ENCODE measurements around the gene CDH26. TPM values are rescaled to one million over a fixed set of nuclear protein-coding genes. Genes with fewer than 3 reads are reported as not detected.
A peak's percentile ranks its signal among the peaks of the same experiment; 100 is the strongest.
"Not testable (repeated sequence)": the region's sequence is repeated elsewhere in the genome, so short reads cannot be mapped to it uniquely, and the experiment has no call there.

The CDH26 gene
- total RNA-seq, 1 donor, result 8.1 TPM

DNA sequence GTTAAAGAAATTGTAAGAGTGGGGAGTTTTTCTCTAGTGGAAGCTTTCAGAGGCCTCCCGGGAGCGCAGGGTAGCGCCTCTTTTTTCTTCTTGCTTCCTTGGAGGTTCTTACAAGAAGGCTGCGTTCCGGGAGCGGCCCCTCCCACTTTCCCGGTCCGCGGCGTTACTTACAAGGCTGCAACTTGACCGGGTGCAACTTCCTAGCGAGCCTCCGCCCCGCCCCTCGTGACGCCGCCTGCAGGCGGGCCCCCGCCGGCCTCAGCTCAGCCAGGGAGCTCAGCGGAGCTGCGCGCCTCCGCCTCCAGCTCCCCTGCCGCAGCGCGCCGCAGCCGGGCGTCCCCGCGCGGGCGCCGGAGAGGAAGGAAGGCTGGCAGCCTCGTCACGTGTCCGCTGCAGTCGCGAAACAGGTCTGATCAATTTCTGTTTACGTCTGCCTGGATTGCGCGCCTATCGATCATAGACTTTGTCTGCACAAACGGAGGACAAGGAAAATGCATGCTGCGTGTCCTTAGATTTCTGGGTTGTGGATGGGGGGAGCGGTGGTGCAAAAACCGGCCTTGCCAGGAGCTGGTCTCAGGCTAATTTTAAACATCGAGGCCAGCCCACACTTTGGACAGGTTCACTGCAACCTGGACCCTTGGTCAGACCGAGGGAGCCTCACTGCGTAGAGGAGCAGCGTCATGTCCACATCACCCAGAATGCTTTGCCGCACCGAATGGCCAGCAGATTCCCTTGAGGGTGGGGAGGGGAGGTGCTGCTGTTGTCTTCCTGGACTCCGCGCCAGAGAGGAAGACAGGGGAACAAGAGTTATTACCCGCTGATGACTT is 17.9 kb upstream of the CDH26 start, which contains the start of the genes FAM217B and PPP1R3D:
TSS of gene FAM217B (plus strand) at position 261 of the 827 bp plus-strand sequence. CDS start 3,555 bp downstream, outside the sequence.
TSS of gene PPP1R3D (minus strand) at position 177 of the 827 bp plus-strand sequence. CDS start 374 bp downstream, outside the sequence.
- DNase-seq (ENCODE audit: low read depth in 2 of 3, low spot score in 2 of 3), result peak; percentile 72 to 91 (median 89)

DNA sequence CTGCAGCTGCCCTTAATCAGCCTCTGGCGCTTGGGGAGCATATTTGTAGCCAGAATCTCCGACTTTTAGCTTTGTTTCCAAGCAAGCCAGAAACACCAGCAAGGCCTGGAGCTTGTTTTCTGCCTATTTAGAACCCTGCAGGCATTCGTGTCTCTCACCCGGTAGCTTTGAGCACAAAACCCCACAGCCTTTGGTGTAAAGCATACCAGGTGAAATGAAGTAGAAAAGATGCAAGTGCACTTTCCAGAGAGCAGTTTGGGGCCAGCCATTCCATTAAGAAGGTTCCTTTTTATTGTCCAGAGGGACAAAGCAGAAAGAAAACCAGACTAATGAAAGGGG is 17.3 kb upstream of the CDH26 start:
- no peak for DNase-seq (ENCODE audit: low read depth in 2 of 3, low spot score in 2 of 3)

GRCh38 chr20:59942245-59942644 is 16.0 kb upstream of the CDH26 start:
- no peak for DNase-seq (ENCODE audit: low read depth in 2 of 3, low spot score in 2 of 3)

GRCh38 chr20:59944726-59945125 is 13.5 kb upstream of the CDH26 start:
- DNase-seq (ENCODE audit: low read depth in 2 of 3, low spot score in 2 of 3), result no peak

GRCh38 chr20:59945175-59945574 is 13.0 kb upstream of the CDH26 start:
- DNase-seq (ENCODE audit: low read depth in 2 of 3, low spot score in 2 of 3), result no peak

GRCh38 chr20:59945731-59946130 is 12.5 kb upstream of the CDH26 start:
- no peak for DNase-seq (ENCODE audit: low read depth in 2 of 3, low spot score in 2 of 3)

DNA sequence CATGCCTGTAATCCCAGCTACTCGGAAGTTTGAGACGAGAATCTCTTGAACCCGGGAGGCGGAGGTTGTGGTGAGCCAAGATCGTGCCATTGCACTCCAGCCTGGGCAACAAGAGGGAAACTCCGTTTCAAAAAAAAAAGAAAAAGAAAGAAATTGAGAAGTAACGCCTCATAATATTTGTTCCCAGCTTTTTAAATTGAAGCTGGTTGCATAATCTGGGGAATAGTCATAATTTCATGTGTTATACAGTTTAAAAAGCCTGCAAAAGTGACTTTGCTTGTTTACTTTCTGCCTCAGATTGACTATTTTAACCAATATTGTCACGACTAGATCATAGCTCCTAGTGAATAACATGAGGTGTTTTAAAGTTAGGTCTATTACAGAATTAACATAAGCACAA is 10.8 kb upstream of the CDH26 start:
- no peak for DNase-seq (ENCODE audit: low read depth in 2 of 3, low spot score in 2 of 3)

GRCh38 chr20:59948212-59948611 is 10.0 kb upstream of the CDH26 start:
- DNase-seq (ENCODE audit: low read depth in 2 of 3, low spot score in 2 of 3), result peak in 2 of 3 donors; percentile 4 to 11

- DNase-seq (ENCODE audit: low read depth in 2 of 3, low spot score in 2 of 3), result peak in 2 of 3 donors; percentile 67 to 88
Observed at GRCh38 chr20:59948828-59949720, 9.1 kb upstream of the CDH26 start.

DNA sequence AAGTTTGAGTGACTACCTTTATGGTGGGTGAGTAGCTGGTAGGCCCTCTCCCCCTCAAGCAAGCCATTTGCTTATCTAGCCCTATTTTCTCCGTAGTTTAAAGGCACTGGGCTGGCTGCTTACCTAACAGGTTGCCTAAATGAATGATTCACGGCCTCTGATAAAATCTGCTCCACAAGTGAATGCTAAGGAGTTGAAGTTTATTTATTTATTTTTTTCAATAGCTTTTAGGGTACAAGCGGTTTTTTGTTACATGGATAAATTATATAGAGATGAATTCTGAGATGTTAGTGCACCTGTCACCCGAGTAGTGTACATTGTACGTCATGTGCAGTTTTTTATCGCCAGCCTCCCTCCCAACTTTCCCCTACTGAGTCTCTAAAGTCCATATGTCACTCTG is 8.3 kb upstream of the CDH26 start:
- no peak for DNase-seq (ENCODE audit: low read depth in 2 of 3, low spot score in 2 of 3)

DNA sequence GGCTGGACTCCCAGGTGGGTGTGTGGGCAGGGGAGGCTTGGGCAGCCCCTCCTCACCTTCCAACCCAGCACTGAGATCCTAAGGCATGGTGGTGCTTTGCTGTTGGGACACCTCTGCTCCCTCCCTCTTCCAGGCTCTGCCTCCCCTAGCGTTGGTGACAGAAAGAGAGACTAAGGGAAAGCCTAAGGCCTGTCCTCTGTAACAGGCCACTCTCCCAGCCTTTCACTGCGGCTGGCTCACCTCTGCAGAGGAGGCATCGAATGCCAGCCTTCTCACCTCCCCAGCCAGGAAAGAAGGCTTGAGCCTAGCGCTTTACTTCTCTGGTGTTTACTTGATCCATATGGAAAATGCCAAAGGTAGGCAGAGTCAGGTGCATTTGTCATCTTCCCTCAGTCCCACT is 3.5 kb upstream of the CDH26 start:
- no peak for DNase-seq (ENCODE audit: low read depth in 2 of 3, low spot score in 2 of 3)

- peak in 2 of 3 donors; percentile 26 to 52 for DNase-seq (ENCODE audit: low read depth in 2 of 3, low spot score in 2 of 3)
Observed at GRCh38 chr20:59955131-59955796, 3.0 kb upstream of the CDH26 start.

DNA sequence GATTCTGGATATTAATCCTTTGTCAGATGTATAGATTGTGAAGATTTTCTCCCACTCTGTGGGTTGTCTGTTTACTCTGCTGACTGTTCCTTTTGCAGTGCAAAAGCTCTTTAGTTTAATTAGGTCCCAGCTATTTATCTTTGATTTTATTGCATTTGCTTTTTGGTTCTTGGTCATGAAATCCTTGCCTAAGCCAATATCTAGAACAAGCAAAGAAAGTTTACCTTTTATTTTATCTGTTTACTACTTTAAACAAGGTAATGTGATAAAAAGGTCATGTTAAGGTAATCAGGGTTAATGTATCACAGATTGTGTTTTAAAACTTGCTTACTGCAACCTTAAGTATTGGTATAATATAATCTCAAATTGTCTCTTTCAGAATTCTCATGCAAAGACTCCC is 655 bp upstream of the CDH26 start:
- not testable (repeated sequence) for DNase-seq (ENCODE audit: low read depth in 2 of 3, low spot score in 2 of 3)

- no peak for DNase-seq (ENCODE audit: low read depth in 2 of 3, low spot score in 2 of 3)
Observed at GRCh38 chr20:59958626-59959025, 403 bp downstream of the CDH26 start.

DNA sequence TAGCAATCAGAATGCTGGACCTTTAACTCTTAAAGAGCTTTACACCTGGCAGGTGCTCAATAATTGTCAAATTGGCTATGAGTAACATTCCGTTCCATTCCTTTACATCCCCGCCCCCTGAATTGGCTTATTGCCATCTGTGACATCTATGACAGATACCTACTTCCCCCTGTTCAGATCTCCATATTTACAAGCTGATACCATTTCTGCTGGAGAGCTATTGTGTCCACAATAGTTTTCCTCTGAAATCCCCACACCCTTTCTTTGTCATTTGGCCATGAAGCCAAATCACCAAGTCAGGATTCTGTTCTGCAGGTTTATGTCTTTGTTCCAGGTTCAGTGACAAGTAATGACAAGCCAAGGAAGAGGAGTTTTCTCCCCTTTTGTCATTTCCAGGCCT is 3.2 kb downstream of the CDH26 start:
- DNase-seq (ENCODE audit: low read depth in 2 of 3, low spot score in 2 of 3), result no peak

GRCh38 chr20:59962155-59962554 is 3.9 kb downstream of the CDH26 start:
- no peak for DNase-seq (ENCODE audit: low read depth in 2 of 3, low spot score in 2 of 3)

- no peak for DNase-seq (ENCODE audit: low read depth in 2 of 3, low spot score in 2 of 3)
Observed at GRCh38 chr20:59966428-59966827, 8.2 kb downstream of the CDH26 start.

DNA sequence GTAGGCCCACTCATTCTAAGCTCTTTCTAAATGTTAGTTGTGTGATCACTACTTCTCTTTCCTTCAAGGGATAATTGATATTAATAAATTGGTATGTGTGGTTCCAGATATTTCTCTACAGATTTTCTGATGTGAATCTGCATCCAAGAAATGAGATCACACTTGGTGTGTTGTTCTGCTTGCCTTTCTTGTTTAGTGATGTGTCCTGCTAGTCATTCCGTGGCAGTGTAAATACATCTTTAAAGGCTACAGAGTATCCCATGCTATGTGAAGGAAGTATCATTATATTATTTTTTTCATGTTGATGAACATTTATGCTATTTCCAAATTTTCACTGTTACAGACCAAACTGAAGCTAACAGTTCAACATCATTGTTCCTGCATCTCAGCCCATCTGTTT is 13.2 kb downstream of the CDH26 start:
- no peak for DNase-seq (ENCODE audit: low read depth in 2 of 3, low spot score in 2 of 3)

DNA sequence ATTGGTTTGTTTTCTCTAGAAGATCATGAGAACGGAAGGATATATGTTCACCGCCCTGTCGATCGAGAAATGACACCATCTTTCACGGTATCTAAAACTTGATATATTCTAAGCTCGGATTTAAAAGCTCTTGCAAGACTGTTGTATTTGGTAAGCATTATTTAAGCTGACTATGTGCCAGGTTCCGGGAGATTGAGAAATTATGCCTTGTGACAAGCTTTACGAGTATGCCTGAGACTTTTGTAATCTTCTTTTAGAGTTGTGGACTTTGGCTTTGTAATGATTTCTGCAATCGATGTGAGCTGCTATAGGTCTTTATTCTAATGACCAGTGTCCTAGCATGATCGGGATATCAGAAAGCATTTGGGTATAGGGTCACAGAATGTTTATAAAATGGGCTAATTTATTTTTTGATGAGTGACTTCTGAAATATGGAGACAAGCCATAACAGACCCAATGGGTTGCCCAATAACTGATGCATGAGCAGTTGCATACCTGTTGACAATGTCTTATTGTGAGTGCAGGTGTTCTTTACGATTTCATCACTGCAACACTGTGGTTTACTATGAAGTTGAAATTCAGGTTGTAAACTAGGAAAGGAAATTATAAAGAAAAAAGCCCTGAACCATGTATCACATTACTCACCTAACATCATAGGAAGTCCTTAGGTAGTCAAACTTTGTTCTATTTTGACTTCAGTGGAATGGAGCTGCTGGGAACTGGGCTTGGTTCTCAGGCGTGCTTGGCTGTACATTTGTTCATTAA is 14.0 kb downstream of the CDH26 start:
- no peak for DNase-seq (ENCODE audit: low read depth in 2 of 3, low spot score in 2 of 3)

- no peak for DNase-seq (ENCODE audit: low read depth in 2 of 3, low spot score in 2 of 3)
Observed at GRCh38 chr20:59976156-59976782, 18.0 kb downstream of the CDH26 start.

Data from hematopoietic multipotent progenitor cell (in vitro differentiated cells).